Body of pancreas (tissue), 4 donors: ENCODE results near the gene ALG11. TPM values are rescaled to one million over a fixed set of nuclear protein-coding genes. Genes with fewer than 3 reads are reported as not detected.

Experiments used
- ATAC-seq: fragments of 150-250 bp; one replicate; pipeline ENCODE4 v1.9.1; 2016
- DNase-seq, 4 donors: peaks; one replicate each; pipeline ENCODE4 v3.0.0-alpha.2; 2019
- H3K27ac ChIP-seq, 4 donors: fragments of 200-600 bp; sonication (generic); 1 replicate in 3 of 4; 2 replicates in 1 of 4; pipeline versions ENCODE4 v1.5.1 to v1.6.1; 2016 to 2019; ENCODE audit warnings: mild to moderate bottlenecking in 1 of 4, mixed read lengths in 1 of 4, moderate library complexity in 1 of 4
- H3K27me3 ChIP-seq, 2 donors: fragments of 200-600 bp; sonication (generic); one replicate each; pipeline ENCODE4 v1.6.0; 2016; ENCODE audit warnings: mild to moderate bottlenecking in 1 of 2
- H3K36me3 ChIP-seq, 2 donors: fragments of 200-600 bp; sonication (generic); replicated peaks in 1 of 2; 2 replicates each; pipeline ENCODE4 v1.5.1; 2016; ENCODE audit warnings: low read depth in 2 of 2; ENCODE audit not compliant: insufficient read depth in 1 of 2
- H3K4me1 ChIP-seq: fragments of 200-600 bp; sonication (generic); one replicate; pipeline ENCODE4 v1.6.0; 2016
- H3K4me3 ChIP-seq, 2 donors: fragments of 200-600 bp; sonication (generic); 1 replicate in 1 of 2; 2 replicates in 1 of 2; pipeline ENCODE4 v1.5.1; 2016 to 2019
- H3K9me3 ChIP-seq, 3 donors: fragments of 200-600 bp; sonication (generic); 1 replicate in 2 of 3; 2 replicates in 1 of 3; pipeline ENCODE4 v1.5.1; 2016
- CTCF ChIP-seq, 7 experiments: fragments of 450-650 bp in 4 of 7; fragments of 200-600 bp in 3 of 7; sonication (generic) in 3 of 7; IDR thresholded peaks; one replicate each; pipeline ENCODE4 v1.5.1; 2016 to 2019; ENCODE audit warnings: antibody characterized with exemption in 7 of 7
- POLR2A ChIP-seq, 3 donors: fragments of 450-650 bp; IDR thresholded peaks; one replicate each; pipeline ENCODE4 v1.6.1; 2016; ENCODE audit warnings: antibody characterized with exemption in 3 of 3, mild to moderate bottlenecking in 2 of 3
- WGBS, 2 donors: methylation state at CpG; one replicate each; pipeline ENCODE4 v1.1.5; 2017; 5-methylcytosine and 5-hydroxymethylcytosine counted together
- intact Hi-C: fragments of 100-400 bp; cut with DNase I; formaldehyde crosslinking; loops from one replicate; pipeline ENCODE4 v1.15.1; 2023
- total RNA-seq, 2 donors: library from RNA; depleted of rRNA; stranded (reverse); fragments of >200 nt; gene quantifications; one replicate each; pipeline ENCODE4 v1.1.0, GENCODE V29; 2016

ALG11 gene
- total RNA-seq, 2 donors from 2014 or later, result 9.2 to 16.1 TPM

GRCh38 chr13:52010890-52011631 lies 1.1 kb upstream of the ALG11 start, which contains the start of gene ATP7B:
Gene ATP7B, minus strand, starts transcription at chr13:52011450. Its CDS starts 113 bp downstream, at chr13:52011337.
- Histone ChIP-seq H3K9me3 (no peaks in the 10 kb centered on the region), H3K4me3 (peak within 1 kb of the TSS; percentile 90 to 95), H3K4me1 (peaks cover 15% of the 10 kb centered on the region), H3K27ac (peak within 1 kb of the TSS; percentile 8 to 76 (median 75)), H3K36me3 (no peaks in the 10 kb centered on the region), H3K27me3 (no peaks in the 10 kb centered on the region)
- 5 to 13% methylated on average over 19 to 46 of the region's 46 CpGs for WGBS, 2 donors
- peak in 1 of 4 donors; percentile 24 for DNase-seq
- intact Hi-C loops, result no loop called here
- no peak for TF ChIP-seq POLR2A (IDR thresholded peaks at IDR 0.05)
- peak in 1 of 7 experiments; percentile 11 for TF ChIP-seq CTCF (IDR thresholded peaks at IDR 0.05)
- peak; percentile 5 for ATAC-seq

- H3K4me3 ChIP-seq, result peak overlapping the region; percentile 90 to 95
- no peak for TF ChIP-seq CTCF (IDR thresholded peaks at IDR 0.05)
- peak overlapping the region in 3 of 4 donors; percentile 48 to 76 (median 74) for H3K27ac ChIP-seq
- no peaks in the 10 kb centered on the region for H3K36me3 ChIP-seq
- no peaks in the 10 kb centered on the region for H3K9me3 ChIP-seq
- DNase-seq (no peak), ATAC-seq (no peak)
- WGBS, 2 donors, result 0% methylated on average over 8 of the region's 8 CpGs
- no peaks in the 10 kb centered on the region for H3K27me3 ChIP-seq
- peaks cover 15% of the 10 kb centered on the region for H3K4me1 ChIP-seq
- intact Hi-C loops, result no loop called here
Measured at GRCh38 chr13:52012512-52012836, 276 bp downstream of the ALG11 start.

GRCh38 chr13:52016296-52016695 lies 4.1 kb downstream of the ALG11 start:
- H3K27ac ChIP-seq, result no peak overlapping the region
- no peaks in the 10 kb centered on the region for H3K9me3 ChIP-seq
- ATAC-seq (no peak), DNase-seq (no peak)
- no peaks in the 10 kb centered on the region for H3K27me3 ChIP-seq
- H3K4me3 ChIP-seq, result no peak overlapping the region
- intact Hi-C loops, result no loop called here
- peaks cover 8% of the 10 kb centered on the region for H3K4me1 ChIP-seq
- TF ChIP-seq CTCF (IDR thresholded peaks at IDR 0.05) (no peak), POLR2A (IDR thresholded peaks at IDR 0.05) (no peak)
- 100% methylated on average over 3 of the region's 3 CpGs for WGBS, 2 donors
- H3K36me3 ChIP-seq, result peaks cover 0 to 3% of the 10 kb centered on the region in 2 donors

GRCh38 chr13:52020191-52020590 lies 8.0 kb downstream of the ALG11 start:
- Histone ChIP-seq H3K4me3 (no peak overlapping the region), H3K27ac (no peak overlapping the region), H3K9me3 (no peaks in the 10 kb centered on the region), H3K4me1 (peaks cover 5% of the 10 kb centered on the region), H3K36me3 (peaks cover 0 to 3% of the 10 kb centered on the region in 2 donors), H3K27me3 (no peaks in the 10 kb centered on the region)
- TF ChIP-seq CTCF (IDR thresholded peaks at IDR 0.05) (no peak), POLR2A (IDR thresholded peaks at IDR 0.05) (no peak)
- DNase-seq (no peak), ATAC-seq (no peak)
- 92 to 95% methylated on average over 3 of the region's 3 CpGs for WGBS, 2 donors
- intact Hi-C loops, result no loop called here

- Histone ChIP-seq H3K4me1 (peaks cover 25% of the 10 kb centered on the region), H3K4me3 (no peak overlapping the region), H3K36me3 (peaks cover 0 to 3% of the 10 kb centered on the region in 2 donors), H3K27ac (no peak overlapping the region), H3K27me3 (no peaks in the 10 kb centered on the region), H3K9me3 (no peaks in the 10 kb centered on the region)
- intact Hi-C loops, result no loop called here
- ATAC-seq (no peak), DNase-seq (no peak)
- TF ChIP-seq CTCF (IDR thresholded peaks at IDR 0.05), result no peak
- no peak for TF ChIP-seq POLR2A (IDR thresholded peaks at IDR 0.05)
- 96 to 98% methylated on average over 2 of the region's 2 CpGs for WGBS, 2 donors
Measured at GRCh38 chr13:52022356-52022755, 10.2 kb downstream of the ALG11 start.
